ENCODE measurements around the gene KMT2C.

KMT2C gene

GRCh38 chr7:152313831-152314604, 121.8 kb downstream of the KMT2C start (continued):
- TF ChIP-seq SP2 (tag by site-specific recombination; IDR thresholded peaks at IDR 0.05), result peak; percentile 43; the same call in 1 of the 2 replicates
- peak; percentile 61; the same call in 1 of the 2 replicates for TF ChIP-seq ZFP69B (tag by site-specific recombination; IDR thresholded peaks at IDR 0.05)
- peak; percentile 98 for TF ChIP-seq PRDM6 (tag by site-specific recombination; IDR thresholded peaks at IDR 0.05)
- peak; percentile 88; the same call in 1 of the 2 replicates for TF ChIP-seq ZNF660 (tag by site-specific recombination; IDR thresholded peaks at IDR 0.05)
- TF ChIP-seq HOXC10 (CRISPR knock-in tag; IDR thresholded peaks at IDR 0.05), result no peak
- no peak; the same call in 1 of the 2 replicates for TF ChIP-seq SP3 (tag by site-specific recombination; IDR thresholded peaks at IDR 0.05)
- no peak for TF ChIP-seq ZNF10 (tag by site-specific recombination; IDR thresholded peaks at IDR 0.05)
- TF ChIP-seq, protein P1, sequence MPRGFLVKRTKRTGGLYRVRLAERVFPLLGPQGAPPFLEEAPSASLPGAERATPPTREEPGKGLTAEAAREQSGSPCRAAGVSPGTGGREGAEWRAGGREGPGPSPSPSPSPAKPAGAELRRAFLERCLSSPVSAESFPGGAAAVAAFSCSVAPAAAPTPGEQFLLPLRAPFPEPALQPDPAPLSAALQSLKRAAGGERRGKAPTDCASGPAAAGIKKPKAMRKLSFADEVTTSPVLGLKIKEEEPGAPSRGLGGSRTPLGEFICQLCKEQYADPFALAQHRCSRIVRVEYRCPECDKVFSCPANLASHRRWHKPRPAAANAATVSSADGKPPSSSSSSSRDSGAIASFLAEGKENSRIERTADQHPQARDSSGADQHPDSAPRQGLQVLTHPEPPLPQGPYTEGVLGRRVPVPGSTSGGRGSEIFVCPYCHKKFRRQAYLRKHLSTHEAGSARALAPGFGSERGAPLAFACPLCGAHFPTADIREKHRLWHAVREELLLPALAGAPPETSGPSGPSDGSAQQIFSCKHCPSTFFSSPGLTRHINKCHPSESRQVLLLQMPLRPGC (tag by site-specific recombination; IDR thresholded peaks at IDR 0.05), result peak; percentile 64
- no peak for TF ChIP-seq ZNF510 (tag by site-specific recombination; IDR thresholded peaks at IDR 0.05; ENCODE audit: insufficient replicate concordance)
- no peak for TF ChIP-seq ZBTB7A (tag by site-specific recombination; IDR thresholded peaks at IDR 0.05; ENCODE audit: low read depth)
- peak; percentile 29; the same call in 1 of the 2 replicates for TF ChIP-seq ZNF335 (tag by site-specific recombination; conservative IDR thresholded peaks at IDR 0.05)
- no peak for TF ChIP-seq ZNF354C (tag by site-specific recombination; IDR thresholded peaks at IDR 0.05; ENCODE audit: borderline replicate concordance, low read depth)
- no peak; the same call in 1 of the 2 replicates for TF ChIP-seq ZNF76 (tag by site-specific recombination; IDR thresholded peaks at IDR 0.05; ENCODE audit: borderline replicate concordance, low read depth)
- TF ChIP-seq KLF17 (tag by site-specific recombination; IDR thresholded peaks at IDR 0.05), result peak; percentile 61; the same call in 1 of the 2 replicates
- TF ChIP-seq, protein P2, sequence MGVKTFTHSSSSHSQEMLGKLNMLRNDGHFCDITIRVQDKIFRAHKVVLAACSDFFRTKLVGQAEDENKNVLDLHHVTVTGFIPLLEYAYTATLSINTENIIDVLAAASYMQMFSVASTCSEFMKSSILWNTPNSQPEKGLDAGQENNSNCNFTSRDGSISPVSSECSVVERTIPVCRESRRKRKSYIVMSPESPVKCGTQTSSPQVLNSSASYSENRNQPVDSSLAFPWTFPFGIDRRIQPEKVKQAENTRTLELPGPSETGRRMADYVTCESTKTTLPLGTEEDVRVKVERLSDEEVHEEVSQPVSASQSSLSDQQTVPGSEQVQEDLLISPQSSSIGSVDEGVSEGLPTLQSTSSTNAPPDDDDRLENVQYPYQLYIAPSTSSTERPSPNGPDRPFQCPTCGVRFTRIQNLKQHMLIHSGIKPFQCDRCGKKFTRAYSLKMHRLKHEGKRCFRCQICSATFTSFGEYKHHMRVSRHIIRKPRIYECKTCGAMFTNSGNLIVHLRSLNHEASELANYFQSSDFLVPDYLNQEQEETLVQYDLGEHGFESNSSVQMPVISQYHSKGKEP (tag by site-specific recombination; IDR thresholded peaks at IDR 0.05), result peak; percentile 86
- 0 out of 2 replicates have a peak, but pooled peaks have one; percentile 16 for TF ChIP-seq ZNF610 (tag by site-specific recombination; IDR thresholded peaks at IDR 0.05; ENCODE audit: borderline replicate concordance)
- TF ChIP-seq TRIM28 (IDR thresholded peaks at IDR 0.05; ENCODE audit: borderline replicate concordance, low read length), result peak; percentile 34; the same call in 1 of the 2 replicates
- peak; percentile 59; the same call in 1 of the 2 replicates for TF ChIP-seq ZNF449 (tag by site-specific recombination; IDR thresholded peaks at IDR 0.05)
- TF ChIP-seq ZNF174 (tag by site-specific recombination; IDR thresholded peaks at IDR 0.05), result no peak
- TF ChIP-seq ZNF514 (tag by site-specific recombination; IDR thresholded peaks at IDR 0.05), result no peak
- TF ChIP-seq, protein P3, sequence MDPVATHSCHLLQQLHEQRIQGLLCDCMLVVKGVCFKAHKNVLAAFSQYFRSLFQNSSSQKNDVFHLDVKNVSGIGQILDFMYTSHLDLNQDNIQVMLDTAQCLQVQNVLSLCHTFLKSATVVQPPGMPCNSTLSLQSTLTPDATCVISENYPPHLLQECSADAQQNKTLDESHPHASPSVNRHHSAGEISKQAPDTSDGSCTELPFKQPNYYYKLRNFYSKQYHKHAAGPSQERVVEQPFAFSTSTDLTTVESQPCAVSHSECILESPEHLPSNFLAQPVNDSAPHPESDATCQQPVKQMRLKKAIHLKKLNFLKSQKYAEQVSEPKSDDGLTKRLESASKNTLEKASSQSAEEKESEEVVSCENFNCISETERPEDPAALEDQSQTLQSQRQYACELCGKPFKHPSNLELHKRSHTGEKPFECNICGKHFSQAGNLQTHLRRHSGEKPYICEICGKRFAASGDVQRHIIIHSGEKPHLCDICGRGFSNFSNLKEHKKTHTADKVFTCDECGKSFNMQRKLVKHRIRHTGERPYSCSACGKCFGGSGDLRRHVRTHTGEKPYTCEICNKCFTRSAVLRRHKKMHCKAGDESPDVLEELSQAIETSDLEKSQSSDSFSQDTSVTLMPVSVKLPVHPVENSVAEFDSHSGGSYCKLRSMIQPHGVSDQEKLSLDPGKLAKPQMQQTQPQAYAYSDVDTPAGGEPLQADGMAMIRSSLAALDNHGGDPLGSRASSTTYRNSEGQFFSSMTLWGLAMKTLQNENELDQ (tag by site-specific recombination; IDR thresholded peaks at IDR 0.05; ENCODE audit: low read depth), result no peak
- no peak for TF ChIP-seq ZNF571 (tag by site-specific recombination; IDR thresholded peaks at IDR 0.05)
- TF ChIP-seq ZNF692 (tag by site-specific recombination; IDR thresholded peaks at IDR 0.05), result peak; percentile 51; the same call in 1 of the 2 replicates
- peak; percentile 85 for TF ChIP-seq SP7 (tag by site-specific recombination; IDR thresholded peaks at IDR 0.05)
- no peak for TF ChIP-seq MZF1 (tag by site-specific recombination; IDR thresholded peaks at IDR 0.05; ENCODE audit: borderline replicate concordance)
- peak; percentile 83 for TF ChIP-seq OSR2 (tag by site-specific recombination; IDR thresholded peaks at IDR 0.05)
- no peak for TF ChIP-seq ZNF433 (tag by site-specific recombination; IDR thresholded peaks at IDR 0.05; ENCODE audit: low read depth)
